ENCODE results near the gene IDUA.
"Not testable (repeated sequence)": the region's sequence is repeated elsewhere in the genome, so short reads cannot be mapped to it uniquely, and the experiment has no call there.

IDUA gene

DNA sequence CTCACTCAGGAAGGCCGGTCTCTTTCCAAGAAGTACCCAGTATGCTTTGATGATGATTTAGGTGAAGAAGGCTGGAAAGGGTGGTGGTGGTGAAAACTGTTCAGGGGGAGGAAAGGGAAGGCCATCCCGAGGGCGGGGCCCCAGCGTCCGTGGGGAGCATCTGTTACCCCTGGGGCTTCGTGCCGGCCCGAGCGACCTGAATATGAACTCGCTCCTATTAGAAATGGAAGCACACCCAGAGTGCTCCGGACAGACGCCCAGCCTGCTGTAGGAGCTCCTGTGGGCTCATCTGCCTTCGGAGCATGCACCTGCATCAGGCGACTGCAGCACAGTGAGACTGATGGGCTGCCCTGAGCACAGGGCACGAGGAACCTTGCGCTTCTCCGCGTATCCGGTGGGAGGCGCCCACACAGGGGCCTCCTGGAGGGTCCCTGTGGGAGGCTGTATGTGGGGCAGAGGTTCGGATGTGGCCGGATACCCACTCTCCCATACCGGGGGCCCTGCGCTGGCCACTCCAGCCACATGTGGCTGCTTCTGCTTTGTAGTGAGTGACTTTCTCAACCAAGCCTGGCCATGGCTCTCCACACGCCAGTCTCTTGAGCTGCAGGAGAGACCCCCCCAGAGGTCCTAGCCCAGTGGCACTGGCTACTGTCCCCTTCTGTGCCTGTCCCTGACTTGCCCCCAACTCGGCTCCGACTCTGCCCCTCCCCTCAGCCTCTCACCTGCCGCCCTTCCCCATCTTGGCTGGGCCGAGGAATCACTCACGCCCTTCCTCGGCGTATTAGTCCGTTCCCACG lies 61.3 kb downstream of the IDUA start:
- DNase-seq = no peak

DNA sequence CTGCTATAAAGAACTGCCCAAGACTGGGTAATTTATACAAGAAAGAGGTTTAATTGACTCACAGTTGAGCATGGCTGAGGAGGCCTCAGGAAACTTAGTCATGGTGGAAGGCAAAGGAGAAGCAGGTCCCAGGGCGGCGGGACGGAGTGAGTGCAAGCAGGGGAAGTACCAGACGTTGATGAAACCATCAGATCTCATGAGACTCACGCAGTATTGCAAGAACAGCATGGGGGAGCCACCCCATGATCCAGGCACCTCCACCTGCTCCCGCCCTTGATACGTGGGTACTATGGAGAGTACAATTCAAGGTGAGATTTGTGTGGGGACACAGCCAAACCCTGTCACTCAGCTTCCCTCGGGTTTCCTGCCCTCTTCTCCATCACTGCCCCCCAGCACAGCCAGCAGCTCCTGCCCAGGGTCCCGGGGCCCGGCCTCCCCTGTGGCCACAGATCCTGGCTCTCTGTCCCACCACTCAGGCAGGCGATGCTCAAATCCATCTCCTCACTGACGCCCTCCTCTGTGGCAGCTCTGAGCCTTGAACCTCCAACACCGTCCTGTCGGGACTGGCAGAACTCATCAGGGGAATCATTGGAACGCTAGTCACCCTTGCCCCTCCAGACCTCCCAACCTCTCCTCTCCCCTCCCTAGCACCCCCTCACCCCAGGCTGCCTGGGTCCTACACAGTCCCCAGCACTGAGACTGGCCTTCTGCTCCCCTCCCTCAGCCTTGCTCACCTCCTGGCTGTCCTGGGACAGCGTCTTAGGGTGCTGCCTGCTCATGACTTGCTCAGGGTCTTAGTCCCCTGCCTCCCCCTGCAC lies 62.1 kb downstream of the IDUA start:
- no peak for DNase-seq

DNA sequence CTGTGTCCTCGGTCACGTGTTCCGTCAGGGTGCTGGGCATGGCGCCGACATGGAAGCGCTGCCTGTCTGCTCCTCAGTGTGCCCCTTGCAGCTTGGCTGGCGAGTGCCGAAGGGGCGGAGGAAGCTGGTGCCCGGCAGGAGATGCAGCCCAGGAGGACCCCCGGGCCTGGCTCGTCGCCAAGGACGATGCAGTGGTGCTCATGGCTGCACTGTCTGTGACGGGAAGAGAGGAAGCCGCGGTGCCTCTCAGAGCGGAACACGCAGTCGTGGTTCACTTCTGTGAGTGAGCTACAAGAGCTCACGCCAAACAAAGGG lies 62.7 kb downstream of the IDUA start:
- no peak for DNase-seq

DNA sequence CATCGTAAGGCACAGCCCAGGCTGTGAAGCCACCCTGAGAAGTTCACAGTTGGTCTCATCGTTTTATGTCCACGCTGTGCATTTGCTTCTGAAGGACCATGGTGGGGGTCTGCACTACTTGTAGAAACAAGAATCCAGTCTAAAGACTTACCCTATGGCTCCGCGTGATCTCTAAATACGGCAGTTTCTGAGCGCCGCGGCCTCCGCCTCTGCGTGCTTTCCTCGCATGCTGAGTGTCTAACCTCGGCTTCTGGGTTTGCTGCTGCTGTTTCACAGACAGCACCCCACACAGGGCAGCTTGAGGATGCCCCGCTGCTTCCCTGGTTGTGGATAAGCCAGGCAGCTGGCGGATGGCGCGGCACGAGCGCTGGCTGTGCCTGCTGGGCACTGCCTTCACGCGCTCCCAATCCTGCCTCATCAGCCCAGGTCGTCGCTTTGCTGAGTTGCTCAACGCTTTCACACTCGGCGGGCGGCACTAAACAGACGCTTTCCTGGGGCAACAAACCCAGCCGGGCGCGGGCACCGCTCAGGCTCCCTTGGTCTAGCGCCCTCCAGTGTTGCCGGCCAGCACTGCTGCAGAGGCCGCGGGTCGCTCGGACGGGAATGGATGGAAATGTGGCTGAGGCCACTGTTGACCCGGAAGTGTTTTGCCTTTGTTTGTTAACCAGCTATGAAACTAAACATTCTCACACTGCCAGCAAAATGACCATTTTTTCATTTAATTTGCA lies 63.8 kb downstream of the IDUA start:
- no peak for DNase-seq

DNA sequence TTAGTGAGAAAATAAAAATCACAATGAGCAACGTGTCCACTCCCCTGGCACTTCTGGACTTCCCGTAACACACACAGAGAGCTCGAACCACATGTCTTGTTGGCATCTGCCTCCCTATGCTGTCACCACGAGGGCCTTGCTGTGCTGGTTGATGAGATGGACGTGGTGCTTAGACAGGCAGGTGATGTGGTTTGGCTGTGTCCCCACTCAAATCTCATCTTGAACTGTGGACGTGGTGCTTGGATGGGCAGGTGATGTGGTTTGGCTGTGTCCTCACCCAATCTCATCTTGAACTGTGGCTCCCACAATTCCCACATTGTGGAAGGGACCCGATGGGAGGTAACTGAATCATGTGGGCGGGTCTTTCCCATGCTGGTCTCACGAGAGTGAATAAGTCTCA lies 64.6 kb downstream of the IDUA start:
- DNase-seq = no peak

DNA sequence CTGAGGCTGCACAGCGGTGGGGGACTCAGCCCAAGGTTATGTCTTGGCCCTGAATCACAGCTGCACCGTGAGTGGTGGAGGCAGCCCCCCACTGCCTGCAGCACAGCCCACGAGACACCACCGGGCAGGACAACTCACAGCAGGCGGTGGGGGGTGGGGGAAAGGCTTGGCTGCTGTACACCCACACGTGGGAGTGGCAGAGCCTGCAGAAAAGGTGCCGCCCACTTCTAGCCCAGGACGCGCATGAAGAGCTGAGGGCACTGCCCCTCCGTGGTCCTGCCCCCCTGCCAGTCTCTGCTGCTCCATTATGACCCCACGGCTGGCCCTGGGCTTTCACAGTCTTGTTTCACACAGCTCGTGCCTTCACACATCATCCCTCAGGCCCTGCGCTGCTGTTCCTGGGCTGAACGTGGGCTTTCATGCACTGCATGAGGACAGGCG lies 65.4 kb downstream of the IDUA start:
- DNase-seq = no peak

DNA sequence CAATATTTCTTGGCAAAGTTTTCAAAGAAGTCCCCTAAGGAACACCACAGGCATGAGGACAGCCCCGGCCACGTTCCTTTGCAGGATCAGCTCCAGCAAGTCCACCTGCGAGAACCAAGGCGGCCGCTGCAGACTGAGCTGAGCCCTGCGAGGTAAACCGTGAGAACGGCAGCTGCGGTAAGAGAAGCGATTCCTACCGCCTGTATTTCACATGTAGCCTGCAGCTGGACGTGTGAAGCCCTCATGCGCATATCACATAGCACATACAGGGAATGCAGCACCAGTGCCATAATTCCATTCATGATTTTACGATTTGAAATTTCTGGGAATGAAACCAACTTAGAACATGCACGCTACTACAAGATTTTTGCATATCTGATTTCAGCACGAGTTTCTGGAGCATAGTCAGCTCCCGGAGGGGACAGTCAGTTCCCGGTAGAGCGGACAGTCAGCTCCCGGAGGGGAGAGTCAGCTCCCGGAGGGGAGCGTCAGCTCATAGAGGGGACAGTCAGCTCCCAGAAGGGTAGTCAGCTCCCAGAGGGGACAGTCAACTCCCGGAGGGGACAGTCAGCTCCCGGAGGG lies 66.3 kb downstream of the IDUA start:
- no peak for DNase-seq

DNA sequence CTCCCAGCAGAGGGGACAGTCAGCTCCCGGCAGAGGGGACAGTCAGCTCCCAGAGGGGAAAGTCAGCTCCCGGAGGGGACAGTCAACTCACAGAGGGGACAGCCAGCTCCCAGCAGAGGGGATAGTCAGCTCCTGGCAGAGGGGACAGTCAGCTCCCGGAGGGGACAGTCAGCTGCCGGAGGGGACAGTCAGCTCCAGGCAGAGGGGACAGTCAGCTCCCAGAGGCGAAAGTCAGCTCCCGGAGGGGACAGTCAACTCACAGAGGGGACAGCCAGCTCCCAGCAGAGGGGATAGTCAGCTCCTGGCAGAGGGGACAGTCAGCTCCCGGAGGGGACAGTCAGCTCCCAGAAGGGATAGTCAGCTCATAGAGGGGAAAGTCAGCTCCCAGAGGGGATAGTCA lies 67.0 kb downstream of the IDUA start:
- DNase-seq = not testable (repeated sequence)
